ENCODE results near the gene TRPM7. TPM values are rescaled to one million over a fixed set of nuclear protein-coding genes. Genes with fewer than 3 reads are reported as not detected.

Gene TRPM7
- total and polyA plus RNA-seq, 2 of the 8 experiments (the other 6 are each of a cell fraction or from before 2014, with no cell fraction given): 7.5 to 33.2 TPM

DNA sequence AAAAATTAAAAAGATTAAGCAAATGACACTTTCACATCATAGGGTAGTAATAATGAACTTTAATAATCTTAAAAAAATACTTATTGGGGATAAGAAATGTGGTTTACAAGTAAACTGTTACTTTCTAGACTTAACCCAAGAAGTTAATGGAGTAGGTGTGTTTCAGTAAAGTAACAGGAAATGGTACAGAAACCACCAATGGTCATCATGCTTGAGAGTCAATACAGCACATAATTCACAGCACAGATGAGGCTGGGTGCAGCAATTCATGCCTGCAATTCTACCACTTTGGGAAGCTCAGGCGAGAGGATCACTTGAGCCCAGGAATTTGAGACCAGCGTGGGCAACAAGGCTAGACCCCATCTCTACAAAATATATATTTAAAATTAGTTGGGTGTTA is 128.6 kb downstream of the TRPM7 start:
- H2BK12ac ChIP-seq (ENCODE audit: low read depth, low read length): no peak overlapping the region
- H4K5ac ChIP-seq (ENCODE audit: insufficient read length, low read depth, low read length): no peak overlapping the region
- no peak overlapping the region for H3K4me2 ChIP-seq (ENCODE audit: insufficient read depth in 1 of 2, low read depth in 2 of 2, low read length in 2 of 2)
- peaks cover 0 to 3% (median 0%) of the 10 kb centered on the region in 4 experiments; a peak in 1 of 8 replicates for H3K36me3 ChIP-seq (ENCODE audit: control insufficient read depth in 2 of 4, insufficient read depth in 4 of 4, low read length in 3 of 4)
- H3K27ac ChIP-seq (ENCODE audit: low read depth, low read length): no peak overlapping the region
- no peak overlapping the region for H3K9ac ChIP-seq (replicated peaks in 1 of 4; ENCODE audit: extremely low read depth in 1 of 4, low read depth in 3 of 4, low read length in 3 of 4)
- no peak overlapping the region for H3K56ac ChIP-seq (replicated peaks; ENCODE audit: insufficient read length, low read depth, low read length)
- H2BK20ac ChIP-seq (ENCODE audit: low read length): no peak overlapping the region
- no peak overlapping the region for H3K4me3 ChIP-seq (ENCODE audit: extremely low read depth in 1 of 4, insufficient read depth in 2 of 4, low read depth in 3 of 4, low read length in 4 of 4)
- ChIA-PET CTCF (ENCODE audit: partially characterized antibody) (no interaction called here), POLR2A (ENCODE audit: partially characterized antibody) (interaction anchor here (1.2 kb wide), 1 partner anchor 14 kb away, joined by 3 read pairs; no protein-coding TSS in a partner anchor)
- H2AFZ ChIP-seq (ENCODE audit: low read length): no peak overlapping the region
- no peak overlapping the region for H2BK15ac ChIP-seq (ENCODE audit: low read length)
- no peak overlapping the region for H2BK5ac ChIP-seq (ENCODE audit: low read depth, low read length)
- no peaks in the 10 kb centered on the region for H3K79me1 ChIP-seq (ENCODE audit: low read depth, low read length)
- no peaks in the 10 kb centered on the region for H3K27me3 ChIP-seq (replicated peaks in 1 of 4; ENCODE audit: control insufficient read depth in 3 of 4, extremely low read depth in 1 of 4, insufficient read depth in 3 of 4, low read length in 3 of 4)
- no peak overlapping the region for H2AK5ac ChIP-seq (ENCODE audit: low read depth, low read length)
- no peaks in the 10 kb centered on the region for H3K9me3 ChIP-seq (ENCODE audit: insufficient read depth in 2 of 2, low read depth in 1 of 2, low read length in 1 of 2)
- H3K4me1 ChIP-seq (replicated peaks in 1 of 4; ENCODE audit: control insufficient read depth in 3 of 4, insufficient read depth in 4 of 4, low read length in 3 of 4): no peaks in the 10 kb centered on the region
- no peak overlapping the region for H3K18ac ChIP-seq (ENCODE audit: extremely low read depth, low read length)
- FAIRE-seq (no peak), DNase-seq (ENCODE audit: low read depth in 1 of 2, low spot score in 2 of 2) (no peak)
- 82% methylated on average over 2 of the region's 2 CpGs; no CpG with 5 or more reads in 1 of the 2 experiments for WGBS, 2 experiments (ENCODE audit: extremely low coverage in 1 of 2, insufficient coverage in 1 of 2, insufficient read length in 1 of 2, insufficient replicate concordance in 2 of 2, low coverage in 1 of 2, low lambda C conversion rate in 2 of 2, missing lambda C conversion rate in 1 of 2)
- no peak overlapping the region for H3K14ac ChIP-seq (ENCODE audit: insufficient read length)
- no peak overlapping the region for H4K8ac ChIP-seq (ENCODE audit: extremely low read depth, insufficient read depth, low read length)
- no peak overlapping the region for H4K91ac ChIP-seq (replicated peaks; ENCODE audit: insufficient read length, low read length)
- H4K20me1 ChIP-seq (replicated peaks in 1 of 2; ENCODE audit: control insufficient read depth in 1 of 2, insufficient read depth in 2 of 2, low read length in 2 of 2): no peaks in the 10 kb centered on the region
- no peak overlapping the region for H3K4ac ChIP-seq (replicated peaks; ENCODE audit: insufficient read length, low read depth, low read length)
- no peaks in the 10 kb centered on the region for H3K23me2 ChIP-seq (ENCODE audit: low read depth, low read length)
- no peak overlapping the region for H2BK120ac ChIP-seq (replicated peaks; ENCODE audit: low read depth, low read length)
- H3K23ac ChIP-seq (ENCODE audit: insufficient read length): no peak overlapping the region
- H3K79me2 ChIP-seq (ENCODE audit: control insufficient read depth in 1 of 2, insufficient read depth in 2 of 2, low read length in 2 of 2): no peaks in the 10 kb centered on the region
- TF ChIP-seq KDM5A (IDR thresholded peaks at IDR 0.05; ENCODE audit: low read length) (no peak), TAF7 (optimal IDR thresholded peaks at IDR 0.05; ENCODE audit: borderline replicate concordance, low read depth, low read length) (no peak), TCF12 (IDR thresholded peaks at IDR 0.05; ENCODE audit: low read depth, low read length) (no peak), SIN3A (conservative IDR thresholded peaks at IDR 0.05 in 1 of 2, IDR thresholded peaks at IDR 0.05 in 1 of 2; ENCODE audit: low read depth in 1 of 2, low read length in 2 of 2) (no peak), POLR2AphosphoS5 (IDR thresholded peaks at IDR 0.05; ENCODE audit: low read depth, low read length) (no peak), SIX5 (IDR thresholded peaks at IDR 0.05; ENCODE audit: low read depth, low read length) (no peak), RBBP5 (IDR thresholded peaks at IDR 0.05; ENCODE audit: borderline replicate concordance, low read depth, low read length) (no peak), NANOG (IDR thresholded peaks at IDR 0.05; ENCODE audit: insufficient read depth, low read depth, low read length, poor library complexity, severe bottlenecking) (no peak), CHD1 (IDR thresholded peaks at IDR 0.05; ENCODE audit: low read depth, low read length) (no peak), SP2 (IDR thresholded peaks at IDR 0.05; ENCODE audit: low read length) (no peak), SAP30 (IDR thresholded peaks at IDR 0.05; ENCODE audit: insufficient read depth, insufficient replicate concordance, low read length) (no peak), CREB1 (IDR thresholded peaks at IDR 0.05) (no peak), KDM1A (IDR thresholded peaks at IDR 0.05; ENCODE audit: borderline replicate concordance, low read length) (no peak), CEBPB (IDR thresholded peaks at IDR 0.05; ENCODE audit: low read depth, low read length) (no peak), TAF1 (IDR thresholded peaks at IDR 0.05; ENCODE audit: low read depth, low read length) (no peak), CBX5 (IDR thresholded peaks at IDR 0.05; ENCODE audit: low read depth, low read length) (no peak)

Measured in H1 (cell line).